ENCODE results near the gene FHAD1.

- TF ChIP-seq POLR2A (IDR thresholded peaks at IDR 0.05) (no peak), CTCF (IDR thresholded peaks at IDR 0.05) (no peak)
Observed at GRCh38 chr1:15305468-15305770, 58.4 kb downstream of the FHAD1 start.

Data from upper lobe of left lung (tissue), 4 donors.